Activated T-cell treated with anti-CD3 and anti-CD28 coated beads, Interleukin-2, amount 50 U/mL, for 72 hours (primary cell): ENCODE results near the gene ACOT13. TPM values are rescaled to one million over a fixed set of nuclear protein-coding genes. Genes with fewer than 3 reads are reported as not detected.
A peak's percentile ranks its signal among the peaks of the same experiment; 100 is the strongest.
"Not testable (repeated sequence)": the region's sequence is repeated elsewhere in the genome, so short reads cannot be mapped to it uniquely, and the experiment has no call there.

Source experiments
- ATAC-seq, 2 donors: fragments of 150-1000 bp; cut with Tn5 transposase; replicated peaks in 1 of 2; 2 replicates each; pipeline ENCODE4 v1.10.0; 2021; ENCODE audit warnings: moderate library complexity in 2 of 2, mild to moderate bottlenecking in 1 of 2
- DNase-seq, 2 donors: peaks; one replicate each; pipeline ENCODE4 v3.0.0; 2021 to 2022; ENCODE audit warnings: mixed read lengths in 1 of 2
- H3K27ac Mint-ChIP-seq: one replicate; pipeline ENCODE4 v1.8.0; 2022; ENCODE audit warnings: mild to moderate bottlenecking, moderate library complexity, mixed read lengths
- H3K27me3 Mint-ChIP-seq: one replicate; pipeline ENCODE4 v1.8.0; 2022; ENCODE audit warnings: low read depth, mixed read lengths
- H3K36me3 Mint-ChIP-seq, 2 donors: one replicate each; pipeline ENCODE4 v1.8.0; 2022; ENCODE audit warnings: mixed read lengths in 2 of 2, mild to moderate bottlenecking in 1 of 2; ENCODE audit not compliant: insufficient read depth in 2 of 2
- H3K4me1 Mint-ChIP-seq: one replicate; pipeline ENCODE4 v1.8.0; 2022; ENCODE audit warnings: low read depth, mixed read lengths
- H3K4me3 Mint-ChIP-seq, 2 donors: one replicate each; pipeline ENCODE4 v1.8.0; 2022; ENCODE audit warnings: mild to moderate bottlenecking in 2 of 2, mixed read lengths in 2 of 2, moderate library complexity in 2 of 2
- H3K9me3 Mint-ChIP-seq, 2 donors: one replicate each; pipeline ENCODE4 v1.8.0; 2022; ENCODE audit warnings: mixed read lengths in 2 of 2
- total RNA-seq, 2 donors: library from RNA; stranded (reverse); gene quantifications; one replicate each; pipeline ENCODE4 v1.2.3, GENCODE V29; 2022

Gene ACOT13
- total RNA-seq, 2 donors from 2014 or later = 26.5 to 26.9 TPM

DNA sequence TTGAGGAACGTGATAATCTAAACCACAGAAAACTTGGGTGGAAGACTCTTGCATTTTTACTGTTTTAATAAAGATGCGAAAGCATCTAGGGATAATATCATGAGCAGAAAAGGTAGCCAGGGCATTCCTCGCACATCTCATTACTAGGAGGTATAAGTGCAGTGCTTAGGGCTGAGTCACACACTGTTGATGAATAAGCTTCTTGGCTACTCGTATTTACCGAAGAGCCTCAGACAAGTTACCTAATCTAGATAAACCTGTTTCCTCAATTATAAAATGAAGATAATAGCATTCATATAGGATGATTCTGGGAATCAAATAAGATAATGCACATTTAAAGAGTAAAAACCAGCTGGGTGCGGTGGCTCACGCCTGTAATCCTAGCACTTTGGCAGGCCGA is 20.1 kb upstream of the ACOT13 start:
- ATAC-seq (no peak), DNase-seq (no peak)
- Mint-ChIP-seq H3K4me3 (peak overlapping the region; percentile 91 to 92), H3K36me3 (peaks cover 0 to under 1% of the 10 kb centered on the region in 2 donors), H3K27me3 (peaks cover 21% of the 10 kb centered on the region), H3K9me3 (no peaks in the 10 kb centered on the region), H3K4me1 (peaks cover 17% of the 10 kb centered on the region), H3K27ac (peak overlapping the region; percentile 93)

DNA sequence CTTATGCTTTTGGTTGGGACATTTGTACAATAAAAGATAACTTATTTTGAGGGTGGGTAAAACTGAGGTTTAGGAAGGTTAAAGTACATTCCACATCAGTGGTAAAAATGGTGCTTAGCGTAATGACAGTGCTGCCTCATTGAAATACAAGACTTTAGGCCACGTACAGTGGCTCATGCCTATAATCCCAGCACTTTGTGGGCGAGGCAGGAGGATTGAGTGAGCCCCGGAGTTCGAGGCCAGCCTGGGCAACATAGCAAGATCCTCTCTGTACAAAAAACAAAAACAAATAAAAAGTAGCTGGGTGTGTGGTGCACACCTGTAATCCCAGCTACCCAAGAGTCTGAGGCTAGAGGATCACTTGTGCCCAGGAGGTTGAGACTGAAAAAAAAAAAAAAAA is 18.6 kb upstream of the ACOT13 start:
- peaks cover 3 to 7% of the 10 kb centered on the region in 2 donors for H3K36me3 Mint-ChIP-seq
- DNase-seq (no peak), ATAC-seq (no peak)
- H3K27ac Mint-ChIP-seq = no peak overlapping the region
- H3K4me3 Mint-ChIP-seq = no peak overlapping the region
- peaks cover 17% of the 10 kb centered on the region for H3K4me1 Mint-ChIP-seq
- peaks cover 20% of the 10 kb centered on the region for H3K27me3 Mint-ChIP-seq
- no peaks in the 10 kb centered on the region for H3K9me3 Mint-ChIP-seq

DNA sequence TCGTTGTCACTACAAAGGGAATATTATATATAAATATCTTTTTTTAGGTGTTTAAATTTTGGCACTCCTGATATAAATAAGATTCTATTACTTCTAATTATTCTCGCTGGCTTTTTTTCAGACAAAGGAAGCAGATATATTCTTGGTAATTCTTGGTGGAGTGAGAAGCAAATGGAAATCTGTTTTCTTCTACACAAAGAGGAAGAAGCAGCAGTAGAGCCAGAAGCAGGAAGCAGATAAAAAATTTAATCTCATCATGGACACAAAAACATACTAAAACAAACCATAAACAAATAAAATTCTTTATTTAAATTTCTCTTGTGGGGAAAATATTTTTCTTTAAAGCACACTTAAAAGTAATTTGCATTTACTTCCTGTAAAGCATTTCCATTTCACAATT is 17.2 kb upstream of the ACOT13 start:
- no peak for ATAC-seq
- peaks cover 6 to 11% of the 10 kb centered on the region in 2 donors for H3K36me3 Mint-ChIP-seq
- no peak for DNase-seq
- H3K27ac Mint-ChIP-seq = no peak overlapping the region
- peaks cover 12% of the 10 kb centered on the region for H3K27me3 Mint-ChIP-seq
- H3K4me1 Mint-ChIP-seq = peaks cover 17% of the 10 kb centered on the region
- no peak overlapping the region for H3K4me3 Mint-ChIP-seq
- no peaks in the 10 kb centered on the region for H3K9me3 Mint-ChIP-seq

DNA sequence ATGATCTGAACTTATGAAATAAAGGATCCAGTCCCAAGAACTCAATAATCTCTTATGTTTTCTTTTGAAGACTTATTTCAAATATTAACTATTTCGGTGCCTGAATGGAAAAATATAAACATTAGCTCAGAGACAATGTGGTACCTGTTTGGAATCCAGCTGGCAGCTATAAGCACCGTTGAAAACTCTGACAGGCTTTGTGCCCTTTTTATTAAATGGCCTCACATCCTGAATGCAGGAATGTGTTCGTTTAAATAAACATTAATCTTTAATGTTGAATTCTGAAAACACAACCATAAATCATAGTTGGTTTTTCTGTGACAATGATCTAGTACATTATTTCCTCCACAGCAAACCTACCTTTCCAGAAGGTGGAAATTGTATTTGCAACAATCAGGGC is 16.5 kb upstream of the ACOT13 start:
- Mint-ChIP-seq H3K4me1 (peaks cover 18% of the 10 kb centered on the region), H3K27ac (no peak overlapping the region), H3K9me3 (no peaks in the 10 kb centered on the region), H3K36me3 (peaks cover 6 to 11% of the 10 kb centered on the region in 2 donors), H3K4me3 (no peak overlapping the region), H3K27me3 (peaks cover 5% of the 10 kb centered on the region)
- DNase-seq (no peak), ATAC-seq (no peak)

DNA sequence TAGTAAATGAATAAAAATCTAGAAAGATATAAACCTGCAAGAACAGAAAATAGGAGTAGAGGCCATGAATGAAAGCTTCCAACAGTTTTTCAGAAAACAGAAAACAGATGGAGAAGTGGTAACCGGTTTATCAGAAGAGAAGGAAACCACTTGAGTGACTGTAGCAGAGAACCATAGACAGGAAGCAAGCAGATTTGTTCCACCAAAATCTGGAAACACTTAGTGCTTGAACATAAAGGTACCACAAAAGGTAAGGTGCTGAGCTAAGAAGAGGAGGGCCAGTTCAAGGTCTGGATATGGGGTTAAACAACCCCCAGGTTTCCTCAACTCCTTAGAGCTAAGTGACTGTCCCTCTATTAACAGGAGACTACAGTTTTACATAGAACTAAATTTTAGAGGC is 11.7 kb upstream of the ACOT13 start:
- Mint-ChIP-seq H3K36me3 (peaks cover 8 to 30% of the 10 kb centered on the region in 2 donors), H3K27ac (peak overlapping the region; percentile 23), H3K4me1 (peaks cover 25% of the 10 kb centered on the region), H3K27me3 (no peaks in the 10 kb centered on the region), H3K9me3 (no peaks in the 10 kb centered on the region), H3K4me3 (no peak overlapping the region)
- DNase-seq = no peak
- ATAC-seq = no peak

DNA sequence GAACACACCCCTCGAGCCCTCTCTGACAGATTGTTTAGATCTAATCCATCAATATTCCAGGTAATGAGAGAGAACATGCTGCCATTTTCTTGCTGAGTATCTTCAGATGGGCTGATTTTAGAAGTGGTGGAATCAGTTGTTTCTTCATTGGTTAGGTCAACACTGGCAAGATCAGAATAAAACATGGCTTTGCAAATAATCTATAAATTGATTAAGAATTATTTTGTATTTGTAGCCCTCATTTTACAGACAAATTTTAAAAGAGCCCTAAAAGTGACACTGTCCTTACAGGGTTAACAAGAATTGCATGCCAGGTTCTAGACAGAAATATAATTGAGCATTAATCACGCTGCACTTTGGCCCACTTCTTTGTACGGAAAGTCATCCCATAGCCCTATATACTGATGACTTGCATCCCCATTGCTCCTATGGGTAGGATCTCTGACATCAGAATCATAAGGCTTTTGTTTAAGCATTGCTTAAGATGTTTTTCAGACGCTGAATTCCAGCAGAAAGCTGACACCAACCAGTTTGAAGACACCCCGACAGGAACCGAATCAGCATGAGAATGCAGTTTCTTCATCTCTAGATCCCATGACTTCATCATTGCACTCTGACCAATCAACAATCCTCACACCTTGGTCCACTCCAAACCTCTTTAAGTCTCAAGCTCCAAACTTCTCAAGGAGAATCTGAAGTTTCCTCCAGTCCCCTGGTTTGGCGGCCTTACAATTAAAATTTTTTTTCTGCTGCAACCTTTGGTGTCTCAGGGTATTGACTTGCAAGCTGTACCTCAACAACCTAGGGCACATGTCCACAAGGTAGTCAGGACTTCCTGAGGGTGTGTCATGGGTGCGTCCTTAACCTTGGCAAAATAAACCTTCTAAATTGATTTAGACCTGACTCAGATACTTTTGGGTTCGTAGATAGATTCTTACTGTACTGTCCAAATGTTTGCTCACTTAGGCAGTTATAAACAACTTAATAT is 8.0 kb upstream of the ACOT13 start:
- no peak for DNase-seq
- H3K36me3 Mint-ChIP-seq = peaks cover 7 to 33% of the 10 kb centered on the region in 2 donors
- H3K9me3 Mint-ChIP-seq = no peaks in the 10 kb centered on the region
- no peaks in the 10 kb centered on the region for H3K27me3 Mint-ChIP-seq
- no peak overlapping the region for H3K4me3 Mint-ChIP-seq
- H3K27ac Mint-ChIP-seq = no peak overlapping the region
- ATAC-seq = no peak
- peaks cover 32% of the 10 kb centered on the region for H3K4me1 Mint-ChIP-seq

DNA sequence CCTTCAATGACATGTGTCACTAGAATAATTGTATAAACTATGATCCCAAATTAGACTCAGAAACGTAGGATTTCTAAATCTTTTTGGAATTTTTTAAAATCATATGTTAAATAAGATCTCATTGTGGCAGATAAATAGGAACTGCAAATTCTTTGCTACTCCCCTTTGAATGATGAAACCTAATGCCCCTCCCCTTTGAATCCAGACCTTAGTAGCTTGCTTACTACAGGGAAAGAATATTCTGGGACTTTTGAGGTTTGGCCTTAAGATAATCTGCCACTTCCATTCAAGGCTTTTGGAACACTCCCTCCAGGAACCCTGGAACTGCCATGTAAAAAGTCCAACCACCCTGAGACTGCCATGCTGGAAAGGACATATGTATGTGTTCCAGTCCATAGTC is 7.3 kb upstream of the ACOT13 start:
- no peaks in the 10 kb centered on the region for H3K9me3 Mint-ChIP-seq

DNA sequence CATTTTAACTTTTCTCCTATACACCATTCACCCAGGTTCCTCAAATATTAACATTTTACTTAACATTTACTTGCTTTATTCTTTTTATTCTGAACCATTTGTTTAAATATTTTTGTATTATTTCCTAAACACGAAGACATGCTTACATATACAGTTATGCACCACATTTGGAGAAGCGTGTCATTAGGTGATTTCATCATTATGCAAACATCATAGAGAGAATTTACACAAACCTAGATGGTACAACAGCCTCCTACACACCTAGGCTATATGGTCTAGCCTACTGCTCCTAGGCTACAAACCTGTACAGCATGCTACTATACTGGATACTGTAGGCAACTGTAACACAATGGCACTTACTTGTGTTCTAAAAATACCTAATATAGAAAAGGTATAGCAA is 6.8 kb upstream of the ACOT13 start:
- Mint-ChIP-seq H3K27ac (peak overlapping the region; percentile 85), H3K36me3 (peaks cover 8 to 38% of the 10 kb centered on the region in 2 donors), H3K4me1 (peaks cover 37% of the 10 kb centered on the region), H3K27me3 (no peaks in the 10 kb centered on the region), H3K4me3 (no peak overlapping the region), H3K9me3 (no peaks in the 10 kb centered on the region)
- ATAC-seq = no peak
- DNase-seq = no peak

More for the DNA sequence above, 7.3 kb upstream of the ACOT13 start:
- H3K27me3 Mint-ChIP-seq = no peaks in the 10 kb centered on the region
- H3K4me1 Mint-ChIP-seq = peaks cover 34% of the 10 kb centered on the region
- H3K27ac Mint-ChIP-seq = no peak overlapping the region
- peaks cover 7 to 33% of the 10 kb centered on the region in 2 donors for H3K36me3 Mint-ChIP-seq
- no peak for ATAC-seq
- no peak overlapping the region for H3K4me3 Mint-ChIP-seq
- no peak for DNase-seq

DNA sequence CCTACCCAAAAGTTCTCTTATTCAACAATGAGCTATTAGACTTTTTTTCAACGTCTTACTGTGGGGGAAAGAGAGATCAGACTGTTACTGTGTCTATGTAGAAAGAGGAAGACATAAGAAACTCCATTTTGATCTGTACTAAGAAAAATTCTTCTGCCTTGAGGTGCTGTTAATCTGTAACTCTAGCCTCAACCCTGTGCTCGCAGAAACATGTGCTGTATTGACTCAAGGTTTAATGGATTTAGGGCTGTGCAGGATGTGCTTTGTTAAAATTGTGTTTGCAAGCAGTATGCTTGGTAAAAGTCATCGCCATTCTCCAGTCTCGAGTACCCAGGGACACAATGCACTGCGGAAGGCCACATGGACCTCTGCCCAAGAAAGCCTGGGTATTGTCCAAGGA is 5.1 kb upstream of the ACOT13 start:
- peaks cover 38% of the 10 kb centered on the region for H3K4me1 Mint-ChIP-seq
- DNase-seq, H3K27me3 Mint-ChIP-seq, H3K4me3 Mint-ChIP-seq, H3K9me3 Mint-ChIP-seq, ATAC-seq: not testable (repeated sequence)
- H3K36me3 Mint-ChIP-seq = peaks cover 14 to 38% of the 10 kb centered on the region in 2 donors
- peak overlapping the region; percentile 77 for H3K27ac Mint-ChIP-seq

DNA sequence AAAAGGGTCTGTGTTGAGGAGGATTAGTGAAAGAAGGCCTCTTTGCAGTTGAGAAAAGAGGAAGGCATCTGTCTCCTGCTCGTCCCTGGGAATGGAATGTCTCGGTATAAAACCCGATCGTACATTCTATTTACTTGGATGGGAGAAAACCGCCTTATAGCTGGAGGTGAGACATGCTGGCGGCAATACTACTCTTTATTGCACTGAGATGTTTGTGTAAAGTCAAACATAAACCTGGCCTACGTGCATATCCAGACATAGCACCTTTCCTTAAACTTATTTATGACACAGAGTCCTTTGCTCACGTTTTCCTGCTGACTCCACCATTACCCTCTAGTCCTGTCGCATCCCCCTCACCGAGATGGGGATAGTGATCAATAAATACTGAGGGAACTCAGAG is 4.6 kb upstream of the ACOT13 start:
- Mint-ChIP-seq H3K27me3 (no peaks in the 10 kb centered on the region), H3K9me3 (no peaks in the 10 kb centered on the region), H3K4me1 (peaks cover 42% of the 10 kb centered on the region), H3K27ac (no peak overlapping the region), H3K4me3 (no peak overlapping the region), H3K36me3 (peaks cover 16 to 39% of the 10 kb centered on the region in 2 donors)
- DNase-seq (no peak), ATAC-seq (no peak)

DNA sequence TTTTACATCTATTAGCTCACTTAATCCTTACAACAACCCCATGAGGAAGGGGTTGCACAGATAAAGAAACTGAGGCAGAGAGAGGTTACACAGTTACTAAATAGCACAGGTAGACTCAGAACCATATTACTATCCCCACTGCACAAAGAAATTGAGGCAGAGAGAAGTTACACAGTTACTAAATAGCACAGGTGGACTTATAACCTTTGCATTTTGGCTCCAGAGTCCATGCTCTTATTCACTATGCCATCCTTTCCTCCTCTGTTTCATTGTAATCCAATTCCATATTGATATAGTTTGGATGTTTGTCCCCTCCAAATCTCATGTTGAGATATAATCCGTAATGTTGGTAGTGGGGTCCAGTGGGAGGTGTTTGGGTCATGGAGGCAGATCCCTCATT is 3.7 kb upstream of the ACOT13 start:
- no peaks in the 10 kb centered on the region for H3K9me3 Mint-ChIP-seq
- no peak for DNase-seq
- H3K36me3 Mint-ChIP-seq = peaks cover 16 to 34% of the 10 kb centered on the region in 2 donors
- no peak overlapping the region for H3K27ac Mint-ChIP-seq
- H3K27me3 Mint-ChIP-seq = no peaks in the 10 kb centered on the region
- H3K4me3 Mint-ChIP-seq = no peak overlapping the region
- H3K4me1 Mint-ChIP-seq = peaks cover 47% of the 10 kb centered on the region
- no peak for ATAC-seq

DNA sequence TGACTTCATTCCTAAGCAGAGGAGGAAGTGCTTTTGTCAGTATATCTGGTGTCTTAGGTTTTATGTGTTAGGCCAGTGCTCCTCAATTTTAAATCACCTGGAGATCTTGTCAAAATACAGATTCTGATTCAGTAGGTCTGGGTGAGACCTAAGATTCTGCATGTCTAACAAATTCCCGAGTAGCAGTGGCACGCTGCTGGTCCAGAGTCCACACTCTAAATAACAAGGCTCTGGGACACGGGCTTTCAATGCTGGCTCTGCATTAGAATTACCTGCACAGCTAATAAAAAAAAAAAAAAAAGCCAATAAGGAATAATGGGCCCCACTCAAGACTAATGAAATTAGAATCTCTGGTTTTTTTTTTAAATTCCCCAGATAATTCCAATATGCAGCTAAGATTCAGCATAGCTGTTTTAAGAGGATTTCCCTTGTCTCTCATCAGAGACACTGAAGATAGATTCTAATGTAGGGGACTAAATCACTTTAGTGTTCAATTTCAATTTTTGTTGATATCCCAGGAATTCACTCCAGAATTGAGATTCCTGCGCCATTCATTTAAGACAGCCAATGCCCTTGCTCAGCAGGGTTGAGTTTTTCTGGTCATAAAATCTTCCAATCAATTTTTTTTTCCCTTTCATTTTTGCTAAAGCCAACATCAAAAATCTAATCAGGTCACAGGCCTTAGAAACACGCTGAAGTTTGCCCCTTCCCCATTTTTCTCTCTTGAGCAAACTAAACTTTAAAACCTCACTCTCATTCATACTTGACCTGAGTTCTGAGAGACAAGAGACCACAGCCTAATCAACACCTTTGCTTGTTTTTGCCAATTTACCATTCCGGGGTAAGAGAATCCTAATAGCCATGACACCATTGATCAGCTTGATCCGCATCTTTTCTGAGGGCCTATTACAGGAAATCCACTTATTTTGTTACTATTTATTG is 2.6 kb upstream of the ACOT13 start:
- peaks cover 0 to 2% of the 10 kb centered on the region in 2 donors for H3K9me3 Mint-ChIP-seq
- no peak for DNase-seq
- peaks cover 19 to 35% of the 10 kb centered on the region in 2 donors for H3K36me3 Mint-ChIP-seq
- no peaks in the 10 kb centered on the region for H3K27me3 Mint-ChIP-seq
- ATAC-seq = no peak
- H3K4me1 Mint-ChIP-seq = peaks cover 52% of the 10 kb centered on the region
- peak overlapping the region; percentile 99 for H3K27ac Mint-ChIP-seq
- peak overlapping the region; percentile 93 to 100 for H3K4me3 Mint-ChIP-seq
